ENCODE data around the gene CNTNAP5.

DNA sequence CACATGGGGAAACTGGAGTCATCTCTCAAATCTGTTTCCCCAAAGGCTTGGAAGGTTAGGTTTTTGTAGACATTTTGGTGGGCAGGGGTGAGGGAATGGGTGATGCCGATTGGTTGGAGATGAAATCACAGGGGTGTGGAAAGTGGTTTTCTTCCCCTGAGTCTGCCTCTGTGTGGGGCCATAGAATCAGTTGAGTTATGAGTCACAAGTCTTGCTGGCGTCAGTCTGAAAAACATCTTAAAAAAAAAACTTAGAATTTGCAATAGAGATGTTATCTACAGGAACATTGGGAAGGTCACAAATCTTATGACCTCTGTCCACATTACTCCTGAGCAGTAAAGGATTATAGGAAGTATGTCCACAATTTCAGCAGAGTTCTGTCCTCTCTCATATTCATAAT lies 314.6 kb downstream of the CNTNAP5 start:
- TF ChIP-seq, protein P1, sequence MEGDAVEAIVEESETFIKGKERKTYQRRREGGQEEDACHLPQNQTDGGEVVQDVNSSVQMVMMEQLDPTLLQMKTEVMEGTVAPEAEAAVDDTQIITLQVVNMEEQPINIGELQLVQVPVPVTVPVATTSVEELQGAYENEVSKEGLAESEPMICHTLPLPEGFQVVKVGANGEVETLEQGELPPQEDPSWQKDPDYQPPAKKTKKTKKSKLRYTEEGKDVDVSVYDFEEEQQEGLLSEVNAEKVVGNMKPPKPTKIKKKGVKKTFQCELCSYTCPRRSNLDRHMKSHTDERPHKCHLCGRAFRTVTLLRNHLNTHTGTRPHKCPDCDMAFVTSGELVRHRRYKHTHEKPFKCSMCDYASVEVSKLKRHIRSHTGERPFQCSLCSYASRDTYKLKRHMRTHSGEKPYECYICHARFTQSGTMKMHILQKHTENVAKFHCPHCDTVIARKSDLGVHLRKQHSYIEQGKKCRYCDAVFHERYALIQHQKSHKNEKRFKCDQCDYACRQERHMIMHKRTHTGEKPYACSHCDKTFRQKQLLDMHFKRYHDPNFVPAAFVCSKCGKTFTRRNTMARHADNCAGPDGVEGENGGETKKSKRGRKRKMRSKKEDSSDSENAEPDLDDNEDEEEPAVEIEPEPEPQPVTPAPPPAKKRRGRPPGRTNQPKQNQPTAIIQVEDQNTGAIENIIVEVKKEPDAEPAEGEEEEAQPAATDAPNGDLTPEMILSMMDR (IDR thresholded peaks at IDR 0.05): no peak
- TF ChIP-seq EZH2 (IDR thresholded peaks at IDR 0.05): no peak
